GM12865 (cell line): Measurements from ENCODE around the gene HINT2.

Source experiments
- DNase-seq: peaks from one replicate; pipeline ENCODE4 v3.0.0; 2010; ENCODE audit warnings: low read depth
- H3K4me3 ChIP-seq: 2 replicates; pipeline ENCODE4 v1.5.1; 2011; ENCODE audit warnings: mild to moderate bottlenecking, low read depth, low read length, control low read depth
- TF ChIP-seq, protein P1 (sequence below): IDR thresholded peaks from 2 replicates; pipeline ENCODE4 v1.5.1; 2011; ENCODE audit warnings: low read length, control low read depth, low read depth, inconsistent platforms; ENCODE audit not compliant: insufficient read depth; ENCODE audit errors: missing control alignments

The HINT2 gene

DNA sequence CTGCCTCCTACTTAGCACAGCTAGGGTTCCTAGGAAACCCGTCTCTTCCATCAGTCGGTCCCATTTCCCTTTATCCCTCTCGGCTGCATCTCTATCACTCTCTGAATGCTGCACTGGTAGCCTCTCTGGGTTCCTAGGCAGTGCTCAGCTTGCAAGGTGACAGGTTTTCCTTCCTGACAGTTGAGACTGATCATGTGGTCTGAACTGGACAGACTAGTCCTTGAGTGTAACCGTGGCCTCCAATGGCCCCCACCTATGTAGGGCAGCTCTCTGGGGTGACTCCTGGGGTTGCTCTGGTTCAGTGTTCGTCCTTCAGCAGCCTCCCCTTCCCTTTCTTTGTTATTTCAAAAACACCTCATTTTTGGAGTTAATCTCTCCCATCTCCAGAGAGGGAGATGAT, 18.0 kb upstream of the HINT2 start:
- TF ChIP-seq, protein P1, sequence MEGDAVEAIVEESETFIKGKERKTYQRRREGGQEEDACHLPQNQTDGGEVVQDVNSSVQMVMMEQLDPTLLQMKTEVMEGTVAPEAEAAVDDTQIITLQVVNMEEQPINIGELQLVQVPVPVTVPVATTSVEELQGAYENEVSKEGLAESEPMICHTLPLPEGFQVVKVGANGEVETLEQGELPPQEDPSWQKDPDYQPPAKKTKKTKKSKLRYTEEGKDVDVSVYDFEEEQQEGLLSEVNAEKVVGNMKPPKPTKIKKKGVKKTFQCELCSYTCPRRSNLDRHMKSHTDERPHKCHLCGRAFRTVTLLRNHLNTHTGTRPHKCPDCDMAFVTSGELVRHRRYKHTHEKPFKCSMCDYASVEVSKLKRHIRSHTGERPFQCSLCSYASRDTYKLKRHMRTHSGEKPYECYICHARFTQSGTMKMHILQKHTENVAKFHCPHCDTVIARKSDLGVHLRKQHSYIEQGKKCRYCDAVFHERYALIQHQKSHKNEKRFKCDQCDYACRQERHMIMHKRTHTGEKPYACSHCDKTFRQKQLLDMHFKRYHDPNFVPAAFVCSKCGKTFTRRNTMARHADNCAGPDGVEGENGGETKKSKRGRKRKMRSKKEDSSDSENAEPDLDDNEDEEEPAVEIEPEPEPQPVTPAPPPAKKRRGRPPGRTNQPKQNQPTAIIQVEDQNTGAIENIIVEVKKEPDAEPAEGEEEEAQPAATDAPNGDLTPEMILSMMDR, result no peak
- no peak overlapping the region for H3K4me3 ChIP-seq
- DNase-seq, result no peak

DNA sequence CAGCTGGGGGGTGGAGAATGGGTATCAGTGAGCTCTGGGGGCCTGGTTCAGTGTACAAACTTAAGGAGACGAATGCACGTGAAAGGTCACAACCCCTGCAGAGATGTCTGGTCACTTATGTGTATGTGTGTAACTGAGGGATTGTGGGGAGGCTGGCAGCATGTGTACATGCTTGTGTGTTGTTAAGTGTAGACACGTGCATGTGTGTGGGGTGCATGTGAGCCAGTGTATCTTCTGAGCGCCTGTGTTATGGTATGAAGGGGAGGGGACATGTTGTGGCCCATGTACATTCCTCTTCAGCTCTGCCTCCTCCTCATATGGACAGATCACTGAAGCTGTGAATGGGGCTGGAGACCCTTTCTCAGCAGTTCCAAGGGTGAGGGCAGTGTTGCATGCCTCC, 16.2 kb upstream of the HINT2 start:
- TF ChIP-seq, protein P1, result no peak
- no peak overlapping the region for H3K4me3 ChIP-seq
- no peak for DNase-seq

- no peak for DNase-seq
- peak overlapping the region; percentile 74 for H3K4me3 ChIP-seq
- TF ChIP-seq, protein P1, result no peak
These were observed 14.9 kb upstream of the HINT2 start for GRCh38 chr9:35829764-35830096.

DNA sequence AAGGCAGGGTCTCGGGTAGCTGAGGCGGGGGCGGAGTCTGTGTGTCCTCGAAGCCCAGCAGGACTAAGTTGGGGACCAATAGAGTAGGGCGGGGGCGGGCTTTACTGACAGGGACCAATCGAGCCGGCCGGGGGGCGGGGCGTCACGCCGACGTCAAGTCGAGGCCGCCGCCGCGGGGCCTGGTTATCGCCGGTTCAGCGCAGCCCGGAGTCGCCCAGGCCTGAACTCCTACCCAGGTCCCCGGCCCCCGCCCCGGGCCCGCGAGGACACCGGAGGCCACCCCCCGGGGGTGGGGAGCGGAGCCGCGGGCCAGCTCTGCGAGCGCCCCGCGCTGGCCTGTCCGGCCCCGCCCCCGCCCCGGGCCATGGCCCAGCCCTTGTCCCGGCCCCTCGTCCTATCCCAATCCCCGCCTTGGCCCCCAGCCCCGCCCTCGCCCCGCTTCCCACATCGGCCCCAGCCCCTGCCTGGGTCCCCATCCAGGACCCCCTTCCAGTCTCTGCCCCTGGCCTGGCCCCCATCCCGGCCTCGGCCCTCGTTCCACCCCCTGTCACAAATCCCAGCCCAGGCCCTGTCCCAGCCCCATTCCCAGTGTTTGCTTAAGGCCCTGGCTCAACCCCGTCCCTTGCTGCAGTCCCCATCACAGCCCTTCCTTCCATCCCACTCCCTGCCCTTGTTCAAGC, 14.4 kb upstream of the HINT2 start, which contains the start of gene TMEM8B:
Gene TMEM8B, plus strand, starts transcription at position 145 of the 680 bp plus-strand sequence. Its CDS starts 220 bp downstream, at position 365.
- TF ChIP-seq, protein P1, result no peak
- DNase-seq, result peak; percentile 95
- peak within 1 kb of the TSS; percentile 74 for H3K4me3 ChIP-seq

GRCh38 chr9:35828716-35829083, 13.9 kb upstream of the HINT2 start, which contains the start of gene FAM221B:
FAM221B (minus strand) TSS chr9:35828732; CDS start chr9:35826161, 2,571 bp downstream.
- H3K4me3 ChIP-seq, result peak within 1 kb of the TSS; percentile 74
- no peak for DNase-seq
- TF ChIP-seq, protein P1, result no peak

DNA sequence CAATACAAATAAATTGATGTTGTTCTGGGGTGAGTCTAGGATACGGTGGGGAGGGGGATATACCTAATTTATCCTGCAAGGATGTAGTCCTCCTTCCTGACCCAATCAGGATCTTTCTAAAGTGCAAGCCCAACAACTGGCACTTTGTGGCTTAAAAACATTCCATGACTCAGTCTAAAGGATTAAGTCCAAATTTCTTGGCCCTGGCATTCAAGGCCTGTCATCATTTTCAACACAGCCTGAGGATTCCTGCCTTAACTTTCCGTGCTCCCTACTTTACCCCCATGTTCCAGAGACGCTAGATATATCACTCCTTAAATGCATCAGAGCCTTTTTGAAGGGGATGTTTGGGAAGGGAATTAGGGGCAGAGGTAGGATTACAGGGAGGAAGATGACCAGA, 12.6 kb upstream of the HINT2 start:
- no peak overlapping the region for H3K4me3 ChIP-seq
- TF ChIP-seq, protein P1, result no peak
- no peak for DNase-seq
